B cell (primary cell): Measurements from ENCODE around the gene ZDHHC17. TPM values are rescaled to one million over a fixed set of nuclear protein-coding genes. Genes with fewer than 3 reads are reported as not detected.
"Not testable (repeated sequence)": the region's sequence is repeated elsewhere in the genome, so short reads cannot be mapped to it uniquely, and the experiment has no call there.

ENCODE experiments used
- ATAC-seq: fragments of 200-7000 bp; cut with Tn5 transposase; one replicate; pipeline ENCODE4 v1.10.0; 2021; ENCODE audit warnings: low read depth, mild to moderate bottlenecking, moderate number of reproducible peaks, moderate library complexity
- CTCF ChIA-PET: fragments of 350-600 bp; sonication (Branson Sonifier 250); formaldehyde crosslinking; loops from one replicate; lab custom pipeline; 2021; ENCODE audit warnings: antibody characterized with exemption, inconsistent platforms; lab: Charles Lee
- POLR2A ChIA-PET: fragments of 350-600 bp; sonication (Branson Sonifier 250); formaldehyde crosslinking; loops from one replicate; lab custom pipeline; 2021; ENCODE audit warnings: antibody characterized with exemption; lab: Charles Lee
- DNase-seq: peaks from one replicate; pipeline ENCODE4 v3.0.0; 2013
- H2AFZ ChIP-seq: 2 replicates; pipeline ENCODE4 v1.6.1; 2012; ENCODE audit warnings: mild to moderate bottlenecking, low read depth, low read length; ENCODE audit not compliant: insufficient read depth, poor library complexity, severe bottlenecking
- H3K27ac ChIP-seq, 2 donors: 1 replicate in 1 of 2; 2 replicates in 1 of 2; pipeline ENCODE4 v1.5.1; 2012 to 2013; ENCODE audit warnings: low read length in 2 of 2, mild to moderate bottlenecking in 2 of 2, moderate library complexity in 1 of 2
- H3K27me3 ChIP-seq, 4 experiments: fragments of 200-600 bp in 1 of 4; sonication (generic) in 1 of 4; replicated peaks in 1 of 4; 1 replicate in 2 of 4; 2 replicates in 2 of 4; pipeline versions ENCODE4 v1.6.1 to v1.7.0; 2013 to 2016; ENCODE audit warnings: low read length in 3 of 4, mild to moderate bottlenecking in 2 of 4, mixed read lengths in 1 of 4, moderate library complexity in 1 of 4; ENCODE audit not compliant: insufficient read depth in 4 of 4, control insufficient read depth in 3 of 4; ENCODE audit errors: control extremely low read depth in 1 of 4
- H3K36me3 ChIP-seq, 2 experiments: replicated peaks in 1 of 2; 1 replicate in 1 of 2; 2 replicates in 1 of 2; pipeline versions ENCODE4 v1.6.1 to v1.7.1; 2013; ENCODE audit warnings: low read length in 1 of 2; ENCODE audit not compliant: insufficient read depth in 2 of 2, control insufficient read depth in 1 of 2; ENCODE audit errors: control extremely low read depth in 1 of 2, extremely low read depth in 1 of 2
- H3K4me1 ChIP-seq, 2 donors: fragments of 200-600 bp in 1 of 2; sonication (generic) in 1 of 2; 1 replicate in 1 of 2; 2 replicates in 1 of 2; pipeline versions ENCODE4 v1.5.1 to v1.6.1; 2013 to 2017; ENCODE audit warnings: low read length in 2 of 2; ENCODE audit not compliant: control insufficient read depth in 2 of 2, insufficient read depth in 2 of 2
- H3K4me2 ChIP-seq: replicated peaks from 2 replicates; pipeline ENCODE3; 2012; ENCODE audit warnings: mild to moderate bottlenecking, low read depth, low read length; ENCODE audit not compliant: poor library complexity, severe bottlenecking
- H3K4me3 ChIP-seq, 5 experiments: fragments of 200-600 bp in 1 of 5; sonication (generic) in 1 of 5; 1 replicate in 3 of 5; 2 replicates in 2 of 5; pipeline versions ENCODE4 v1.5.1 to v1.7.0; 2011 to 2016; ENCODE audit warnings: low read length in 4 of 5, mild to moderate bottlenecking in 4 of 5, low read depth in 2 of 5, control low read depth in 1 of 5, moderate library complexity in 1 of 5; ENCODE audit not compliant: insufficient read depth in 1 of 5; ENCODE audit errors: control extremely low read depth in 1 of 5, extremely low read depth in 1 of 5
- H3K79me2 ChIP-seq: fragments of 200-600 bp; sonication (generic); one replicate; pipeline ENCODE4 v1.6.0; 2016; ENCODE audit warnings: low read length; ENCODE audit not compliant: control insufficient read depth, insufficient read depth
- H3K9ac ChIP-seq: fragments of 200-600 bp; sonication (generic); 2 replicates; pipeline ENCODE4 v1.6.1; 2017; ENCODE audit warnings: mild to moderate bottlenecking, low read length, moderate library complexity
- H3K9me3 ChIP-seq, 3 donors: one replicate each; pipeline versions ENCODE4 v1.6.1 to v1.7.1; 2013; ENCODE audit warnings: low read length in 2 of 3; ENCODE audit not compliant: control insufficient read depth in 2 of 3, insufficient read depth in 1 of 3; ENCODE audit errors: control extremely low read depth in 1 of 3
- H4K20me1 ChIP-seq: 2 replicates; pipeline ENCODE4 v1.6.0; 2012; ENCODE audit warnings: mild to moderate bottlenecking, low read length; ENCODE audit not compliant: insufficient read depth, control insufficient read depth, poor library complexity, severe bottlenecking
- H3K27ac Mint-ChIP-seq: one replicate; pipeline ENCODE4 v1.8.0; 2021; ENCODE audit warnings: mixed read lengths
- H3K27me3 Mint-ChIP-seq: one replicate; pipeline ENCODE4 v1.8.0; 2021; ENCODE audit warnings: mixed read lengths
- H3K4me1 Mint-ChIP-seq: one replicate; pipeline ENCODE4 v1.8.0; 2021; ENCODE audit warnings: mixed read lengths
- H3K4me3 Mint-ChIP-seq: one replicate; pipeline ENCODE4 v1.8.0; 2021; ENCODE audit warnings: mixed read lengths
- H3K9me3 Mint-ChIP-seq: one replicate; pipeline ENCODE4 v1.8.0; 2022; ENCODE audit warnings: mixed read lengths; ENCODE audit not compliant: insufficient read depth
- CTCF ChIP-seq: fragments of 200-600 bp; IDR thresholded peaks from one replicate; pipeline ENCODE4 v1.8.0; 2022; ENCODE audit warnings: antibody characterized with exemption, mild to moderate bottlenecking
- EZH2 ChIP-seq: IDR thresholded peaks from 2 replicates; pipeline ENCODE4 v1.6.1; 2012; ENCODE audit warnings: borderline replicate concordance, low read depth, mild to moderate bottlenecking, moderate library complexity, low read length; ENCODE audit not compliant: insufficient read depth, poor library complexity, severe bottlenecking
- WGBS: methylation state at CpG from one replicate; pipeline ENCODE4 v1.1.5; 2013; ENCODE audit warnings: missing lambda C conversion rate; ENCODE audit not compliant: insufficient coverage; 5-methylcytosine and 5-hydroxymethylcytosine counted together
- intact Hi-C: fragments of 100-400 bp; cut with micrococcal nuclease; formaldehyde crosslinking; loops from one replicate; pipeline ENCODE4 v1.10.0; 2022
- polyA plus RNA-seq: library from polyadenylated mRNA; depleted of rRNA; stranded (reverse); fragments of >200 nt; gene quantifications from 2 replicates; pipeline ENCODE4 v1.2.3, GENCODE V29; 2012
- total RNA-seq, 2 donors: library from RNA; stranded (reverse); fragments of 120-200 nt in 1 of 2; gene quantifications; 1 replicate in 1 of 2; 2 replicates in 1 of 2; pipeline versions ENCODE4 v1.2.3 to v1.2.4, GENCODE V29; 2013 to 2022

Gene ZDHHC17
- total and polyA plus RNA-seq, 2 donors (not counting 1 experiment from before 2014, with no cell fraction given): 26.1 to 75.0 TPM

DNA sequence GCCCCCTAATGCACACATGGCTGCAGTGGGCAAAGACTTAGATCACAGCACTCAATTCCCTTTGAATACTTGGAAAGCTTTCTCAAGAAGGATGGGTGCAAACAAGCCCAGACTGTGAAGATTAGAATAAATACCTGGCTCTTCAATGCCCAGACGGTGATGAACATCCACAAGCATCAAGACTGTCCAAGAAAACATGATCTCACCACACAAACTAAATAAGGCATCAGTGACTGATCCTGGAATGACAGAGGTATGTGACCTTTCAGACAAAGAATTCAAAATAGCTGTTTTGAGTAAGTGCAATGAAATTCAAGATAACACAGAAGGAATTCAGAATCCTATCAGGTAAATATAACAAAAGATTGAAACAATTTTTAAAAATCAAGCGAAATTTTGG lies 43.8 kb upstream of the ZDHHC17 start:
- peaks cover 9% of the 10 kb centered on the region for H3K27me3 Mint-ChIP-seq
- Histone ChIP-seq H3K4me2 (no peak overlapping the region), H3K27ac (no peak overlapping the region), H4K20me1 (no peaks in the 10 kb centered on the region), H3K36me3 (no peaks in the 10 kb centered on the region), H3K9me3 (no peaks in the 10 kb centered on the region), H3K27me3 (no peaks in the 10 kb centered on the region), H3K4me3 (no peak overlapping the region), H3K9ac (no peak overlapping the region), H3K79me2 (no peaks in the 10 kb centered on the region), H2AFZ (no peak overlapping the region), H3K4me1 (no peaks in the 10 kb centered on the region)
- intact Hi-C loops: no loop called here
- no peaks in the 10 kb centered on the region for H3K4me1 Mint-ChIP-seq
- no peaks in the 10 kb centered on the region for H3K9me3 Mint-ChIP-seq
- ChIA-PET CTCF (interaction anchor here (1.0 kb wide), 1 partner anchor 70 kb away, joined by 3 read pairs; no protein-coding TSS in a partner anchor), POLR2A (no interaction called here)
- DNase-seq (no peak), ATAC-seq (no peak)
- no CpG with 5 or more reads among the region's 2 CpGs for WGBS
- no peak overlapping the region for H3K27ac Mint-ChIP-seq
- TF ChIP-seq CTCF (no peak), EZH2 (no peak)
- H3K4me3 Mint-ChIP-seq: no peak overlapping the region

GRCh38 chr12:76726626-76727025 lies 37.3 kb upstream of the ZDHHC17 start:
- TF ChIP-seq CTCF: no peak
- TF ChIP-seq EZH2: no peak
- Histone ChIP-seq H3K36me3 (no peaks in the 10 kb centered on the region), H3K79me2 (no peaks in the 10 kb centered on the region), H4K20me1 (no peaks in the 10 kb centered on the region), H3K4me2 (no peak overlapping the region), H3K27me3 (no peaks in the 10 kb centered on the region), H2AFZ (no peak overlapping the region), H3K27ac (no peak overlapping the region), H3K4me1 (no peaks in the 10 kb centered on the region), H3K4me3 (no peak overlapping the region), H3K9ac (no peak overlapping the region), H3K9me3 (no peaks in the 10 kb centered on the region)
- H3K9me3 Mint-ChIP-seq: no peaks in the 10 kb centered on the region
- intact Hi-C loops: no loop called here
- no peak for DNase-seq
- CTCF ChIA-PET: no interaction called here
- H3K4me1 Mint-ChIP-seq: no peaks in the 10 kb centered on the region
- no peak for ATAC-seq
- H3K4me3 Mint-ChIP-seq: no peak overlapping the region
- H3K27ac Mint-ChIP-seq: no peak overlapping the region
- POLR2A ChIA-PET: no interaction called here
- no peaks in the 10 kb centered on the region for H3K27me3 Mint-ChIP-seq

DNA sequence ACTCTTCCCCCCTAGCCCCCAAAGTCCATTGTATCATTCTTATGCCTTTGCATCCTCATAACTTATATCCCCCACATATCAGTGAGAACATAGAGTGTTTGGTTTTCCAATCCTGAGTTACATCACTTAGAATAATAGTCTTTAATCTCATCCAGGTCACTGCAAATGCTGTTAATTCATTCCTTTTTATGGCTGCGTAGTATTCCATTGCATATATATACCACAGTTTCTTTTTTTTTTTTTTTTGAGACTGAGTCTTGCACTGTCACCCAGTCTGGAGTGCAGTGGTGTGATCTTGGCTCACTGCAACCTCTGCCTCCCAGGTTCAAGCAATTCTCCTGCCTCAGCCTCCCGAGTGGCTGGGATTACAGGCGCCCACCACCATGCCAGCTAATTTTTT lies 31.7 kb upstream of the ZDHHC17 start:
- H3K4me2 ChIP-seq, H2AFZ ChIP-seq, H3K4me1 ChIP-seq, H3K27me3 ChIP-seq, POLR2A ChIA-PET, H3K4me3 ChIP-seq, H3K4me3 Mint-ChIP-seq, H3K9me3 ChIP-seq, DNase-seq, H3K27ac ChIP-seq, H4K20me1 ChIP-seq, H3K27ac Mint-ChIP-seq, CTCF ChIA-PET, ATAC-seq, H3K79me2 ChIP-seq, H3K9ac ChIP-seq, H3K4me1 Mint-ChIP-seq, intact Hi-C loops, H3K36me3 ChIP-seq: not testable (repeated sequence)
- H3K9me3 Mint-ChIP-seq: peaks cover 17% of the 10 kb centered on the region
- no CpG with 5 or more reads among the region's 3 CpGs for WGBS
- peaks cover 10% of the 10 kb centered on the region for H3K27me3 Mint-ChIP-seq
